Measurements from ENCODE around the gene PDLIM5. TPM values are rescaled to one million over a fixed set of nuclear protein-coding genes. Genes with fewer than 3 reads are reported as not detected.

PDLIM5 gene
- total RNA-seq, 3 donors from 2014 or later (not counting 1 experiment from before 2014, with no cell fraction given), result 41.8 to 94.8 (median 50.5) TPM

GRCh38 chr4:94453391-94453963, 1.7 kb downstream of the PDLIM5 start:
- no peak for TF ChIP-seq CTCF (IDR thresholded peaks at IDR 0.05)
- no peak for ATAC-seq
- Mint-ChIP-seq H3K27me3 (ENCODE audit: low read depth in 2 of 2) (peaks cover 4 to 9% of the 10 kb centered on the region in 2 donors), H3K4me1 (peaks cover 24 to 31% of the 10 kb centered on the region in 2 donors), H3K27ac (no peak overlapping the region), H3K4me3 (peak overlapping the region; percentile 91), H3K36me3 (no peaks in the 10 kb centered on the region), H3K9me3 (no peaks in the 10 kb centered on the region)
- intact Hi-C loops (cut with micrococcal nuclease), result loop anchor here (5.0 kb wide), 1 partner anchor 246 kb away; the partner anchor contains the start of gene SMARCAD1
- 87% methylated on average over 4 of the region's 7 CpGs for WGBS (ENCODE audit: insufficient coverage)
- H3K27ac ChIP-seq (ENCODE audit: low read length), result no peak overlapping the region
- no peaks in the 10 kb centered on the region for H3K9me3 ChIP-seq (ENCODE audit: control insufficient read depth, insufficient read depth, low read length)
- DNase-seq, result no peak
- H3K36me3 ChIP-seq (ENCODE audit: control insufficient read depth, insufficient read depth, low read length), result peaks cover 2% of the 10 kb centered on the region
- peaks cover 10% of the 10 kb centered on the region for H3K4me1 ChIP-seq (ENCODE audit: control insufficient read depth, insufficient read depth, low read length)
- H3K27me3 ChIP-seq (ENCODE audit: control insufficient read depth, insufficient read depth, low read length), result peaks cover 9% of the 10 kb centered on the region
- H3K4me3 ChIP-seq (ENCODE audit: low read length), result no peak overlapping the region

- peaks cover 4% of the 10 kb centered on the region for H3K27me3 ChIP-seq (ENCODE audit: control insufficient read depth, insufficient read depth, low read length)
- H3K4me1 ChIP-seq (ENCODE audit: control insufficient read depth, insufficient read depth, low read length), result peaks cover 10% of the 10 kb centered on the region
- WGBS (ENCODE audit: insufficient coverage), result 93% methylated on average over 1 of the region's 2 CpGs
- TF ChIP-seq CTCF (IDR thresholded peaks at IDR 0.05), result no peak
- Mint-ChIP-seq H3K4me1 (peaks cover 24 to 39% of the 10 kb centered on the region in 2 donors), H3K36me3 (no peaks in the 10 kb centered on the region), H3K27ac (no peak overlapping the region), H3K27me3 (ENCODE audit: low read depth in 2 of 2) (no peaks in the 10 kb centered on the region), H3K4me3 (no peak overlapping the region), H3K9me3 (no peaks in the 10 kb centered on the region)
- ATAC-seq (no peak), DNase-seq (no peak)
- H3K9me3 ChIP-seq (ENCODE audit: control insufficient read depth, insufficient read depth, low read length), result no peaks in the 10 kb centered on the region
- no peak overlapping the region for H3K4me3 ChIP-seq (ENCODE audit: low read length)
- peaks cover 2% of the 10 kb centered on the region for H3K36me3 ChIP-seq (ENCODE audit: control insufficient read depth, insufficient read depth, low read length)
- intact Hi-C loops (cut with micrococcal nuclease), result loop anchor here (5.0 kb wide), 1 partner anchor 247 kb away; the partner anchor contains the start of gene SMARCAD1
- H3K27ac ChIP-seq (ENCODE audit: low read length), result no peak overlapping the region
Measured at GRCh38 chr4:94454405-94454804, 2.7 kb downstream of the PDLIM5 start.

GRCh38 chr4:94455081-94455480, 3.3 kb downstream of the PDLIM5 start:
- Mint-ChIP-seq H3K36me3 (no peaks in the 10 kb centered on the region), H3K4me1 (peaks cover 24 to 39% of the 10 kb centered on the region in 2 donors), H3K4me3 (no peak overlapping the region), H3K27ac (no peak overlapping the region), H3K9me3 (no peaks in the 10 kb centered on the region), H3K27me3 (ENCODE audit: low read depth in 2 of 2) (no peaks in the 10 kb centered on the region)
- peaks cover 2% of the 10 kb centered on the region for H3K36me3 ChIP-seq (ENCODE audit: control insufficient read depth, insufficient read depth, low read length)
- no CpG with 5 or more reads among the region's 3 CpGs for WGBS (ENCODE audit: insufficient coverage)
- no peaks in the 10 kb centered on the region for H3K27me3 ChIP-seq (ENCODE audit: control insufficient read depth, insufficient read depth, low read length)
- H3K9me3 ChIP-seq (ENCODE audit: control insufficient read depth, insufficient read depth, low read length), result no peaks in the 10 kb centered on the region
- DNase-seq, result no peak
- H3K4me3 ChIP-seq (ENCODE audit: low read length), result no peak overlapping the region
- ATAC-seq, result no peak
- TF ChIP-seq CTCF (IDR thresholded peaks at IDR 0.05), result no peak
- intact Hi-C loops (cut with micrococcal nuclease), result no loop called here
- no peak overlapping the region for H3K27ac ChIP-seq (ENCODE audit: low read length)
- H3K4me1 ChIP-seq (ENCODE audit: control insufficient read depth, insufficient read depth, low read length), result peaks cover 10% of the 10 kb centered on the region

GRCh38 chr4:94457692-94458106, 6.0 kb downstream of the PDLIM5 start:
- intact Hi-C loops (cut with micrococcal nuclease), result no loop called here
- Mint-ChIP-seq H3K36me3 (no peaks in the 10 kb centered on the region), H3K27ac (no peak overlapping the region), H3K27me3 (ENCODE audit: low read depth in 2 of 2) (no peaks in the 10 kb centered on the region), H3K4me3 (no peak overlapping the region), H3K9me3 (no peaks in the 10 kb centered on the region), H3K4me1 (peaks cover 25 to 29% of the 10 kb centered on the region in 2 donors)
- no peaks in the 10 kb centered on the region for H3K9me3 ChIP-seq (ENCODE audit: control insufficient read depth, insufficient read depth, low read length)
- no peak for ATAC-seq
- peaks cover 2% of the 10 kb centered on the region for H3K4me1 ChIP-seq (ENCODE audit: control insufficient read depth, insufficient read depth, low read length)
- no peak for TF ChIP-seq CTCF (IDR thresholded peaks at IDR 0.05)
- no peak overlapping the region for H3K27ac ChIP-seq (ENCODE audit: low read length)
- no peak for DNase-seq
- 38% methylated on average over 1 of the region's 1 CpG for WGBS (ENCODE audit: insufficient coverage)
- H3K27me3 ChIP-seq (ENCODE audit: control insufficient read depth, insufficient read depth, low read length), result no peaks in the 10 kb centered on the region
- H3K4me3 ChIP-seq (ENCODE audit: low read length), result no peak overlapping the region
- peaks cover 2% of the 10 kb centered on the region for H3K36me3 ChIP-seq (ENCODE audit: control insufficient read depth, insufficient read depth, low read length)

Measured in natural killer cell (primary cell).